A673 (cell line): ENCODE data around the gene IGSF21.

Source experiments
- CTCF ChIP-seq: fragments of 300-800, 200-600 bp; sonication (generic); conservative IDR thresholded peaks from 2 replicates; pipeline ENCODE4 v1.5.1; 2017; ENCODE audit warnings: low read depth, mild to moderate bottlenecking, antibody characterized with exemption, low read length, moderate library complexity, mixed read lengths
- EZH2 ChIP-seq: fragments of 200-600 bp; sonication (generic); IDR thresholded peaks from 2 replicates; pipeline ENCODE4 v1.6.1; 2017; ENCODE audit warnings: borderline replicate concordance, low read depth, mild to moderate bottlenecking, mixed read lengths, antibody characterized with exemption, low read length; ENCODE audit not compliant: poor library complexity, severe bottlenecking

DNA sequence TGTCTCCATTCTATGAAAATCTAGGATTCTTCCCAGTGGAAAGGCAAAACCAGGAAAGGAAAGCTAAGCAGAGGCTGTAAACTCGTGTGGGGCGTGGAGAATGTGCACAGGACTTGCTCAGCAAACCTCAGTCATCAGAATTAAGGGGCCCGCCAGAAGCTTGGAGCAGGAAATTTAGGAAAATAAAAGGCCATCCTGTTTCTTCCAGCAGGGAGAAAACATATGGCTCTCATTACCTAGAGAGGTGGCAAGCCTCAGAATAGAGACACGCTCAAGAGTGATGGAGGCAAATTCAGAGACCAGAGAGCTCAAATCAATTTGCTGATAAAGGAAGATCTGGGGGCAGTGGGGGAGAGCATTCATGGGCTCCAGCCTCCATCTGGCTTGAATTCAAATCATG lies 221.2 kb downstream of the IGSF21 start:
- TF ChIP-seq CTCF (no peak), EZH2 (no peak)
